Osteocyte (in vitro differentiated cells): ENCODE measurements around the gene HOTAIR. TPM values are rescaled to one million over a fixed set of nuclear protein-coding genes. Genes with fewer than 3 reads are reported as not detected.

Experiments
- DNase-seq: peaks from one replicate; pipeline ENCODE4 v3.0.0; 2021; ENCODE audit warnings: mixed read lengths; ENCODE audit not compliant: unreplicated experiment; ENCODE audit errors: extremely low spot score
- H3K27ac Mint-ChIP-seq: one replicate; pipeline ENCODE4 v1.8.0; 2021; ENCODE audit warnings: mild to moderate bottlenecking, mixed read lengths; ENCODE audit not compliant: unreplicated experiment
- H3K27me3 Mint-ChIP-seq: one replicate; pipeline ENCODE4 v1.8.0; 2021; ENCODE audit warnings: mixed read lengths; ENCODE audit not compliant: unreplicated experiment
- H3K36me3 Mint-ChIP-seq: one replicate; pipeline ENCODE4 v1.8.0; 2021; ENCODE audit warnings: mixed read lengths; ENCODE audit not compliant: unreplicated experiment
- H3K4me1 Mint-ChIP-seq: one replicate; pipeline ENCODE4 v1.8.0; 2021; ENCODE audit warnings: mixed read lengths; ENCODE audit not compliant: unreplicated experiment
- H3K4me3 Mint-ChIP-seq: one replicate; pipeline ENCODE4 v1.8.0; 2021; ENCODE audit warnings: mild to moderate bottlenecking, moderate library complexity, mixed read lengths; ENCODE audit not compliant: unreplicated experiment
- H3K9me3 Mint-ChIP-seq: one replicate; pipeline ENCODE4 v1.8.0; 2021; ENCODE audit warnings: mixed read lengths; ENCODE audit not compliant: unreplicated experiment
- total RNA-seq: library from RNA; stranded (reverse); gene quantifications from 2 replicates; pipeline ENCODE4 v1.2.1, GENCODE V29; 2021
- TF ChIP-seq, protein P1 (sequence below): fragments of 200-600 bp; sonication (generic); IDR thresholded peaks from 2 replicates; pipeline ENCODE4 v1.5.0; 2021; ENCODE audit warnings: antibody characterized with exemption, mild to moderate bottlenecking, moderate library complexity

The HOTAIR gene
- total RNA-seq, 1 donor from 2014 or later: not detected

DNA sequence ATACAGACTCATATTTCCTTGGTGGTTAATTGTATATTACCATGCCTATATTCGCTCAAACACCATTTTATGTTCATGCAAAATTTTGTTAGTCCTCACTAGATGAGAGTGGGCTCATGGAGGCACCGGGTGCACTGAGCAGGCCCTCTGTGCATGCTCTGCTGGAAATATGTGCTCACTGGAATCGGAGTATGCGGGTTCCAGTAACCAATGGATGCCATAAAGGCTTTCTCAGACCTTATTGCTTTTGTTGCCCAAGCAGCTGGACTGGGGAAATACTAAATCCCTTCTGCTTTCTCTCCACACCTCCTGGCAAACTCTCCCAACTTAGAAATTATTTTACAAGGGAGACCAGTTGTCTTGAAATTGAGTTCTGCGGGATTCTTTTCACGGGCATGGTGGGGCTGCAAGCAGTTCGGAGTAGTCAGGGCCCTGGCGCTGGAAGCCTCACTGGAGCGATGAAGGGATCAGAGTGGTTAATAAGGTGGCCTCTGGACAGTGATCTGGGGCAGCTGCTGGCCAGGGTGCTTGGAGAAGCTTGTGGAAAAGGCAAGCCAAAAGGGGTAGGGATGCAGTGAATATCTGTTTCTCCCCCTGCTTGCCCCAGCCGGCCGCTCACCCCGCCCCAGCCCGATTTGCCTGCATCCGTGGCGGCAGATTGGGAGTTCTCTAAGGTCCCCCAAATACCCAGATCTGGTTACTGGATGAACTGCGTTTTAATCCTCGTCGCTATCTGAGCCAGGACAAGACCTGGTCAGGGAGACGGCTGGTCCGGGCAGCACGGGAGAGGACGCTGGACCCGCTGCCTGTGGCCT, 46.0 kb upstream of the HOTAIR start:
- TF ChIP-seq, protein P1, sequence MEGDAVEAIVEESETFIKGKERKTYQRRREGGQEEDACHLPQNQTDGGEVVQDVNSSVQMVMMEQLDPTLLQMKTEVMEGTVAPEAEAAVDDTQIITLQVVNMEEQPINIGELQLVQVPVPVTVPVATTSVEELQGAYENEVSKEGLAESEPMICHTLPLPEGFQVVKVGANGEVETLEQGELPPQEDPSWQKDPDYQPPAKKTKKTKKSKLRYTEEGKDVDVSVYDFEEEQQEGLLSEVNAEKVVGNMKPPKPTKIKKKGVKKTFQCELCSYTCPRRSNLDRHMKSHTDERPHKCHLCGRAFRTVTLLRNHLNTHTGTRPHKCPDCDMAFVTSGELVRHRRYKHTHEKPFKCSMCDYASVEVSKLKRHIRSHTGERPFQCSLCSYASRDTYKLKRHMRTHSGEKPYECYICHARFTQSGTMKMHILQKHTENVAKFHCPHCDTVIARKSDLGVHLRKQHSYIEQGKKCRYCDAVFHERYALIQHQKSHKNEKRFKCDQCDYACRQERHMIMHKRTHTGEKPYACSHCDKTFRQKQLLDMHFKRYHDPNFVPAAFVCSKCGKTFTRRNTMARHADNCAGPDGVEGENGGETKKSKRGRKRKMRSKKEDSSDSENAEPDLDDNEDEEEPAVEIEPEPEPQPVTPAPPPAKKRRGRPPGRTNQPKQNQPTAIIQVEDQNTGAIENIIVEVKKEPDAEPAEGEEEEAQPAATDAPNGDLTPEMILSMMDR: no peak
- no peaks in the 10 kb centered on the region for H3K36me3 Mint-ChIP-seq
- H3K4me1 Mint-ChIP-seq: peaks cover 16% of the 10 kb centered on the region
- DNase-seq: no peak
- no peak overlapping the region for H3K4me3 Mint-ChIP-seq
- H3K27me3 Mint-ChIP-seq: peaks cover 81% of the 10 kb centered on the region
- H3K9me3 Mint-ChIP-seq: no peaks in the 10 kb centered on the region
- H3K27ac Mint-ChIP-seq: no peak overlapping the region

GRCh38 chr12:54019924-54020590, 45.3 kb upstream of the HOTAIR start:
- TF ChIP-seq, protein P1: no peak
- H3K27me3 Mint-ChIP-seq: peaks cover 82% of the 10 kb centered on the region
- H3K27ac Mint-ChIP-seq: no peak overlapping the region
- no peak for DNase-seq
- peak overlapping the region; percentile 46 for H3K4me3 Mint-ChIP-seq
- H3K36me3 Mint-ChIP-seq: no peaks in the 10 kb centered on the region
- H3K9me3 Mint-ChIP-seq: no peaks in the 10 kb centered on the region
- H3K4me1 Mint-ChIP-seq: peaks cover 16% of the 10 kb centered on the region

DNA sequence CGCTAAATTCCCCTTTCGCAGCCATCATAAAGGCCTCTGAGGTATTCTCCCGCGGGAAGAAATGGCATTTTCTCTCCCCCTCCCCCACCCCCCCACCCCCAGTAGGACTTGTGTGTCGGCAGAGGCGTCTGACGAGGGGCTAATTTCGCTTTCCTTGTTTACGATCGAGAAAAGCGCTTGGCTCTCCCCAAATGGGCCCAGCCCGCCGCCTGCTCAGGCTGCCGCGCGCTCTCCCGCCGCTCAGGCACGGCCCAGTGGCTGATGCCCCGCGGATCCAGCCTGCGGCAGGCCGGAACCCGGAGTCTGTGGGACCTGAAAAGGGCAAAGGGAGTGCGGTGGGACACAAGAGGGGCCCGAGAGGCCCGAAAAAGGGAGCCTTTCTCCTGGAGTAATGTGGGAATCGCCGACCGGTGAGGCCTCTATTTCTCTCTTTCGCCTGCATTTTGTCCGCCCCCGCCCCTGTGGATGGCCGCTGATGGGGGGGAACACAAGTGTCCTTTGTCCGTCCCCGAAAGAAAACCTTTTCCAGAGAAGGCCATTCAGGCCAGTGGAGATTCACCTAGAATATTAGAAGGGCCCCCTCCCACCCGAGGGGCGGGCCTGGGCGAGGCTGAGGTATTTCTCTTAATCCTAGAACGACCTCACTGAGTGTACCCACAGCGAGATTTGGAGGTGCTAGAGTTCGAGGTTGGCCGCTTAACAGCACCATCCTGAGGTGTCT, 44.5 kb upstream of the HOTAIR start:
- peak overlapping the region; percentile 22 for H3K4me3 Mint-ChIP-seq
- no peaks in the 10 kb centered on the region for H3K36me3 Mint-ChIP-seq
- H3K27me3 Mint-ChIP-seq: peaks cover 83% of the 10 kb centered on the region
- peaks cover 16% of the 10 kb centered on the region for H3K4me1 Mint-ChIP-seq
- no peak for DNase-seq
- H3K27ac Mint-ChIP-seq: no peak overlapping the region
- TF ChIP-seq, protein P1: no peak
- H3K9me3 Mint-ChIP-seq: no peaks in the 10 kb centered on the region

DNA sequence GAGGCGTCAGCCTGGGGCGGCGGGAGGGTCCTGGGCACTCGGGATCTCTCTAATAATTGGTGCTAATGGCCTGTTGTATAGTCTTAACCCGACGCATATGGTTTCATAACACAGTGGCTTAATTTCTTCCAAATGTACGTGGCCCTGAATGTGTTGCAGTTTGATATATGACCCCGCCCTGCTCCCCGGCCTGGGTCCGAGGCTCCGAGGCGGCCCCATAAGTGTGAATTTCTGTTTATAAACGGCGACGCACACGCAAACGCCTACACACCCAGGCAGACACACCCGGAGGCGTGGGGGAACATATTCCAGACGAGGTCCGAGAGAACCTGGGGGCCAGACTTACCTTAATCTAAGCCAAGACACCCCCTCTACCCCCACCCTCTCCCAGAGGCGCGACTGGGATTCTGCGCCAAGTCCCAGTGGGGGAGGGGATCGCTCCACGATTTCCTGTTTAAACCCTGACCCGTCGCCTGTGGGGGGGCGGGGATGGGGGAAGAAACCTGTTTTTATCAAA, 43.8 kb upstream of the HOTAIR start:
- Mint-ChIP-seq H3K9me3 (no peaks in the 10 kb centered on the region), H3K27me3 (peaks cover 83% of the 10 kb centered on the region), H3K36me3 (no peaks in the 10 kb centered on the region), H3K4me1 (peaks cover 16% of the 10 kb centered on the region), H3K4me3 (peak overlapping the region; percentile 71), H3K27ac (no peak overlapping the region)
- TF ChIP-seq, protein P1: no peak
- no peak for DNase-seq
